ENCODE data around the gene PTMS.
A peak's percentile ranks its signal among the peaks of the same experiment; 100 is the strongest.

Gene PTMS

GRCh38 chr12:6771509-6772330, 5.6 kb downstream of the PTMS start:
- DNase-seq: no peak

GRCh38 chr12:6772331-6772695, 6.2 kb downstream of the PTMS start, which contains the start of gene LAG3:
TSS of gene LAG3 (plus strand) at chr12:6772520. CDS start at chr12:6772853, 333 bp downstream.
- DNase-seq: no peak

- DNase-seq: no peak
Measured at GRCh38 chr12:6772726-6773589, 6.8 kb downstream of the PTMS start.

GRCh38 chr12:6773590-6774351, 7.6 kb downstream of the PTMS start:
- no peak for DNase-seq

- no peak for DNase-seq
Measured at GRCh38 chr12:6774499-6775062, 8.4 kb downstream of the PTMS start.

- DNase-seq: no peak
Measured at GRCh38 chr12:6775185-6776174, 9.3 kb downstream of the PTMS start.

- no peak for DNase-seq
Measured at GRCh38 chr12:6777386-6777785, 11.2 kb downstream of the PTMS start.

GRCh38 chr12:6778217-6778573, 12.0 kb downstream of the PTMS start:
- DNase-seq: peak in 14 of 56 donors; percentile 7 to 61 (median 30)

GRCh38 chr12:6778574-6779550, 12.7 kb downstream of the PTMS start:
- DNase-seq: peak in 55 of 56 donors; percentile 48 to 95 (median 83)

- DNase-seq: no peak
Measured at GRCh38 chr12:6779708-6780432, 13.7 kb downstream of the PTMS start.

- no peak for DNase-seq
Measured at GRCh38 chr12:6780573-6780972, 14.4 kb downstream of the PTMS start.

GRCh38 chr12:6782119-6782518, 16.0 kb downstream of the PTMS start:
- DNase-seq: no peak

GRCh38 chr12:6782850-6783566, 16.8 kb downstream of the PTMS start:
- DNase-seq: no peak

- no peak for DNase-seq
Measured at GRCh38 chr12:6783828-6784227, 17.7 kb downstream of the PTMS start.

- no peak for DNase-seq
Measured at GRCh38 chr12:6784296-6784695, 18.1 kb downstream of the PTMS start.

- no peak for DNase-seq
Measured at GRCh38 chr12:6784761-6785160, 18.6 kb downstream of the PTMS start.

GRCh38 chr12:6786416-6787094, 20.4 kb downstream of the PTMS start:
- DNase-seq: no peak

All from amygdala (tissue), 56 donors.